C4-2B (cell line): Measurements from ENCODE around the gene CACFD1.

ENCODE experiments used
- ZFX ChIP-seq: fragments of 450-650 bp; IDR thresholded peaks from 2 replicates; pipeline ENCODE4 v1.6.1; 2017
- TF ChIP-seq, protein P1 (sequence below): fragments of 450-650 bp; conservative IDR thresholded peaks from 2 replicates; pipeline ENCODE4 v1.5.1; 2017; ENCODE audit warnings: mild to moderate bottlenecking

DNA sequence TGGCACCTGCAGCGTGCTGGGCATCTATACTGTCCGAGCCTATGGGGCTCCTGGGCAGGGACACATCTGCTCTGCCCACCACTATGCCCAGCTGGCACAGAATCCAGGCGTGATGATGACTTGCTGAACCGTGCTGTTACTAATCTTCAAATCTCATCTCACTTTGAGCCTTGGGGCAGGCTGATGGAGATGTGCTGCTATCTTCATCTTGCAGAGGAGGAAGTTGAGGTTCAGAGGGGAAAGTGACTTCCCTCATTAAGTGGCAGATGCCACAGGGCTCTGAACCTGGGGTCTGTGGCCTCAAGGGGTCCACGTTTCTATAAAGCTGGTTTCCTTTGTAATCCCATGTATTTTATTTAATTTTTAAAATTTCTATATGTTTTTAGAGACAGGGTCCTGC is 14.4 kb downstream of the CACFD1 start:
- TF ChIP-seq, protein P1, sequence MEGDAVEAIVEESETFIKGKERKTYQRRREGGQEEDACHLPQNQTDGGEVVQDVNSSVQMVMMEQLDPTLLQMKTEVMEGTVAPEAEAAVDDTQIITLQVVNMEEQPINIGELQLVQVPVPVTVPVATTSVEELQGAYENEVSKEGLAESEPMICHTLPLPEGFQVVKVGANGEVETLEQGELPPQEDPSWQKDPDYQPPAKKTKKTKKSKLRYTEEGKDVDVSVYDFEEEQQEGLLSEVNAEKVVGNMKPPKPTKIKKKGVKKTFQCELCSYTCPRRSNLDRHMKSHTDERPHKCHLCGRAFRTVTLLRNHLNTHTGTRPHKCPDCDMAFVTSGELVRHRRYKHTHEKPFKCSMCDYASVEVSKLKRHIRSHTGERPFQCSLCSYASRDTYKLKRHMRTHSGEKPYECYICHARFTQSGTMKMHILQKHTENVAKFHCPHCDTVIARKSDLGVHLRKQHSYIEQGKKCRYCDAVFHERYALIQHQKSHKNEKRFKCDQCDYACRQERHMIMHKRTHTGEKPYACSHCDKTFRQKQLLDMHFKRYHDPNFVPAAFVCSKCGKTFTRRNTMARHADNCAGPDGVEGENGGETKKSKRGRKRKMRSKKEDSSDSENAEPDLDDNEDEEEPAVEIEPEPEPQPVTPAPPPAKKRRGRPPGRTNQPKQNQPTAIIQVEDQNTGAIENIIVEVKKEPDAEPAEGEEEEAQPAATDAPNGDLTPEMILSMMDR, result no peak
- TF ChIP-seq ZFX, result no peak
